Adrenal gland (tissue), 12 donors: ENCODE data around the gene MYEOV. TPM values are rescaled to one million over a fixed set of nuclear protein-coding genes. Genes with fewer than 3 reads are reported as not detected.
A peak's percentile ranks its signal among the peaks of the same experiment; 100 is the strongest.

Experiments used
- DNase-seq, 7 donors: peaks; one replicate each; pipeline ENCODE4 v3.0.0-alpha.2; 2019 to 2020
- H3K27ac ChIP-seq, 5 donors: fragments of 200-600 bp; sonication (generic) in 4 of 5; 1 replicate in 3 of 5; 2 replicates in 2 of 5; pipeline versions ENCODE4 v1.5.1 to v1.8.0; 2016 to 2020; ENCODE audit warnings: mild to moderate bottlenecking in 1 of 5
- H3K27me3 ChIP-seq: fragments of 200-600 bp; 2 replicates; pipeline ENCODE4 v1.8.0; 2021
- H3K36me3 ChIP-seq, 2 donors: fragments of 200-600 bp; replicated peaks in 1 of 2; 1 replicate in 1 of 2; 2 replicates in 1 of 2; pipeline versions ENCODE4 v1.5.1 to v1.8.0; 2018 to 2022
- H3K4me1 ChIP-seq, 2 donors: fragments of 200-600 bp; replicated peaks in 1 of 2; 1 replicate in 1 of 2; 2 replicates in 1 of 2; pipeline versions ENCODE4 v1.5.1 to v1.8.0; 2018 to 2021
- H3K4me3 ChIP-seq, 4 donors: fragments of 200-600 bp; sonication (generic) in 3 of 4; one replicate each; pipeline ENCODE4 v1.5.1; 2016 to 2018
- H3K9me3 ChIP-seq, 3 donors: fragments of 200-600 bp; sonication (generic) in 1 of 3; replicated peaks in 1 of 3; 1 replicate in 2 of 3; 2 replicates in 1 of 3; pipeline versions ENCODE4 v1.5.1 to v1.8.0; 2016 to 2021
- CTCF ChIP-seq, 6 experiments: fragments of 450-650 bp in 4 of 6; fragments of 200-600 bp in 2 of 6; sonication (generic) in 1 of 6; IDR thresholded peaks; 1 replicate in 5 of 6; 2 replicates in 1 of 6; pipeline versions ENCODE4 v1.5.1 to v1.8.0; 2016 to 2021; ENCODE audit warnings: antibody characterized with exemption in 6 of 6, mild to moderate bottlenecking in 2 of 6, moderate library complexity in 1 of 6
- POLR2A ChIP-seq, 2 donors: fragments of 450-650 bp; IDR thresholded peaks; one replicate each; pipeline ENCODE4 v1.6.1; 2017; ENCODE audit warnings: antibody characterized with exemption in 2 of 2, mild to moderate bottlenecking in 2 of 2, moderate library complexity in 1 of 2
- WGBS, 4 donors: extraction: QIAGEN DNeasy Blood & Tissue Kit in 2 of 4; methylation state at CpG; one replicate each; pipeline versions ENCODE4 v1.1.5 to v1.1.7; 2013 to 2017; 5-methylcytosine and 5-hydroxymethylcytosine counted together
- intact Hi-C, 2 donors: fragments of 100-400 bp; cut with DNase I; formaldehyde crosslinking; loops; one replicate each; pipeline versions ENCODE4 v1.14.1 to v1.15.0; 2022 to 2023
- polyA plus RNA-seq, 3 donors: library from polyadenylated mRNA; stranded (reverse); fragments of 200-250 nt in 2 of 3; fragments of 350-450 nt in 1 of 3; fragmentation: Illumina TruSeq in 1 of 3; extraction: RNeasy Lipid Tissue Mini Kit (QIAGEN cat#74804) in 1 of 3; gene quantifications; one replicate each; pipeline ENCODE4 v1.2.3, GENCODE V29; 2013 to 2014
- total RNA-seq, 9 donors: library from RNA; depleted of rRNA in 4 of 9; stranded (reverse); fragments of >200 nt in 4 of 9; fragments of 120-200 nt in 1 of 9; fragmentation: NEBNext Ultra II Directional in 1 of 9; extraction: Animal tissue kit (Norgen Biotek cat#: 25700) in 1 of 9; gene quantifications; one replicate each; pipeline versions ENCODE4 v1.1.0 to v1.2.4, GENCODE V29; 2013 to 2023
- donor health status: healthy with polysubstance abuse.
- donor health status: Bipolar disorder and iron deficiency.
- donor health status: DM: yes; HTN: yes; CAD: no.
- donor health status: DM: no; HTN: no; CAD: no.
- donor health status: DM: no; HTN: no; CAD: no.
- donor health status: DM: yes; HTN: yes; CAD: no.

Gene MYEOV
- total and polyA plus RNA-seq, 12 donors, result 0.06 to 1.6 (median 0.32) TPM; not detected in 3

- no peak for TF ChIP-seq POLR2A (IDR thresholded peaks at IDR 0.05)
- TF ChIP-seq CTCF (IDR thresholded peaks at IDR 0.05), result no peak
- Histone ChIP-seq H3K27me3 (no peaks in the 10 kb centered on the region), H3K9me3 (no peaks in the 10 kb centered on the region), H3K4me3 (no peak overlapping the region), H3K4me1 (no peaks in the 10 kb centered on the region), H3K36me3 (no peaks in the 10 kb centered on the region), H3K27ac (no peak overlapping the region)
- 80 to 87% (median 84%) methylated on average over 10 to 12 of the region's 12 CpGs for WGBS, 4 donors
- peak in 2 of 7 donors; percentile 4 to 27 for DNase-seq
- intact Hi-C loops, result no loop called here
Measured at GRCh38 chr11:69335781-69336405, 41.9 kb downstream of the MYEOV start.

- H3K4me1 ChIP-seq, result no peaks in the 10 kb centered on the region
- intact Hi-C loops, result no loop called here
- peak in 3 of 7 donors; percentile 3 to 20 (median 8) for DNase-seq
- H3K36me3 ChIP-seq, result no peaks in the 10 kb centered on the region
- H3K27me3 ChIP-seq, result no peaks in the 10 kb centered on the region
- H3K9me3 ChIP-seq, result no peaks in the 10 kb centered on the region
- no peak overlapping the region for H3K4me3 ChIP-seq
- 63 to 79% (median 73%) methylated on average over 6 of the region's 6 CpGs for WGBS, 4 donors
- TF ChIP-seq CTCF (IDR thresholded peaks at IDR 0.05), result no peak
- no peak for TF ChIP-seq POLR2A (IDR thresholded peaks at IDR 0.05)
- H3K27ac ChIP-seq, result no peak overlapping the region
Measured at GRCh38 chr11:69337211-69337721, 43.3 kb downstream of the MYEOV start.

- Histone ChIP-seq H3K4me1 (no peaks in the 10 kb centered on the region), H3K36me3 (no peaks in the 10 kb centered on the region), H3K4me3 (no peak overlapping the region), H3K27ac (no peak overlapping the region), H3K27me3 (no peaks in the 10 kb centered on the region), H3K9me3 (no peaks in the 10 kb centered on the region)
- DNase-seq, result peak in 3 of 7 donors; percentile 5 to 7 (median 6)
- intact Hi-C loops, result no loop called here
- TF ChIP-seq CTCF (IDR thresholded peaks at IDR 0.05) (no peak), POLR2A (IDR thresholded peaks at IDR 0.05) (no peak)
- WGBS, 4 donors, result 88 to 92% (median 90%) methylated on average over 10 to 12 of the region's 12 CpGs
Measured at GRCh38 chr11:69339041-69339733, 45.2 kb downstream of the MYEOV start.

- intact Hi-C loops, result no loop called here
- H3K36me3 ChIP-seq, result no peaks in the 10 kb centered on the region
- no peak overlapping the region for H3K4me3 ChIP-seq
- TF ChIP-seq CTCF (IDR thresholded peaks at IDR 0.05) (no peak), POLR2A (IDR thresholded peaks at IDR 0.05) (no peak)
- no peaks in the 10 kb centered on the region for H3K4me1 ChIP-seq
- H3K27me3 ChIP-seq, result no peaks in the 10 kb centered on the region
- no peak overlapping the region for H3K27ac ChIP-seq
- no peaks in the 10 kb centered on the region for H3K9me3 ChIP-seq
- WGBS, 4 donors, result 87 to 95% (median 88%) methylated on average over 5 of the region's 5 CpGs
- peak in 2 of 7 donors; percentile 2 to 25 for DNase-seq
Measured at GRCh38 chr11:69339983-69340565, 46.1 kb downstream of the MYEOV start.
